HL-60 (cell line): ENCODE results near the gene DDX47.

Experiments used
- DNase-seq, 2 experiments: peaks; one replicate each; pipeline ENCODE4 v3.0.0-alpha.2; 2010 to 2020; ENCODE audit warnings: low read depth in 1 of 2, low spot score in 1 of 2
- H3K27ac ChIP-seq: fragments of 250-450 bp; sonication (Bioruptor Pico); replicated peaks from 2 replicates; pipeline ENCODE4 v1.5.1; 2020; ENCODE audit warnings: mild to moderate bottlenecking, moderate library complexity
- H3K27me3 ChIP-seq: fragments of 250-450 bp; sonication (Bioruptor Pico); 2 replicates; pipeline ENCODE4 v1.5.1; 2021; ENCODE audit warnings: mild to moderate bottlenecking, moderate library complexity; ENCODE audit not compliant: insufficient read depth, poor library complexity, severe bottlenecking
- H3K4me3 ChIP-seq: replicated peaks from 2 replicates; pipeline ENCODE4 v1.5.1; 2011; ENCODE audit warnings: mild to moderate bottlenecking, control low read depth, low read length; ENCODE audit not compliant: insufficient read depth
- CTCF ChIP-seq: IDR thresholded peaks from one replicate; pipeline ENCODE4 v1.5.1; 2011; ENCODE audit warnings: low read length, control low read depth, inconsistent platforms; ENCODE audit not compliant: insufficient read depth
- GABPA ChIP-seq: IDR thresholded peaks from 2 replicates; pipeline ENCODE4 v1.6.1; 2012; ENCODE audit warnings: low read depth
- POLR2AphosphoS5 ChIP-seq: IDR thresholded peaks from 2 replicates; pipeline ENCODE4 v1.6.1; 2012; ENCODE audit warnings: low read depth
- SPI1 ChIP-seq: IDR thresholded peaks from 2 replicates; pipeline ENCODE4 v1.6.1; 2012; ENCODE audit warnings: low read depth, mild to moderate bottlenecking, borderline replicate concordance
- TF ChIP-seq, protein P1 (sequence below): IDR thresholded peaks from 2 replicates; pipeline ENCODE4 v1.6.1; 2012; ENCODE audit warnings: low read depth; ENCODE audit not compliant: insufficient replicate concordance

Gene DDX47

GRCh38 chr12:12853435-12853834, 40.3 kb downstream of the DDX47 start:
- H3K4me3 ChIP-seq: no peak overlapping the region
- DNase-seq: no peak
- TF ChIP-seq CTCF: no peak
- TF ChIP-seq SPI1: no peak
- no peak for TF ChIP-seq POLR2AphosphoS5
- TF ChIP-seq, protein P1, sequence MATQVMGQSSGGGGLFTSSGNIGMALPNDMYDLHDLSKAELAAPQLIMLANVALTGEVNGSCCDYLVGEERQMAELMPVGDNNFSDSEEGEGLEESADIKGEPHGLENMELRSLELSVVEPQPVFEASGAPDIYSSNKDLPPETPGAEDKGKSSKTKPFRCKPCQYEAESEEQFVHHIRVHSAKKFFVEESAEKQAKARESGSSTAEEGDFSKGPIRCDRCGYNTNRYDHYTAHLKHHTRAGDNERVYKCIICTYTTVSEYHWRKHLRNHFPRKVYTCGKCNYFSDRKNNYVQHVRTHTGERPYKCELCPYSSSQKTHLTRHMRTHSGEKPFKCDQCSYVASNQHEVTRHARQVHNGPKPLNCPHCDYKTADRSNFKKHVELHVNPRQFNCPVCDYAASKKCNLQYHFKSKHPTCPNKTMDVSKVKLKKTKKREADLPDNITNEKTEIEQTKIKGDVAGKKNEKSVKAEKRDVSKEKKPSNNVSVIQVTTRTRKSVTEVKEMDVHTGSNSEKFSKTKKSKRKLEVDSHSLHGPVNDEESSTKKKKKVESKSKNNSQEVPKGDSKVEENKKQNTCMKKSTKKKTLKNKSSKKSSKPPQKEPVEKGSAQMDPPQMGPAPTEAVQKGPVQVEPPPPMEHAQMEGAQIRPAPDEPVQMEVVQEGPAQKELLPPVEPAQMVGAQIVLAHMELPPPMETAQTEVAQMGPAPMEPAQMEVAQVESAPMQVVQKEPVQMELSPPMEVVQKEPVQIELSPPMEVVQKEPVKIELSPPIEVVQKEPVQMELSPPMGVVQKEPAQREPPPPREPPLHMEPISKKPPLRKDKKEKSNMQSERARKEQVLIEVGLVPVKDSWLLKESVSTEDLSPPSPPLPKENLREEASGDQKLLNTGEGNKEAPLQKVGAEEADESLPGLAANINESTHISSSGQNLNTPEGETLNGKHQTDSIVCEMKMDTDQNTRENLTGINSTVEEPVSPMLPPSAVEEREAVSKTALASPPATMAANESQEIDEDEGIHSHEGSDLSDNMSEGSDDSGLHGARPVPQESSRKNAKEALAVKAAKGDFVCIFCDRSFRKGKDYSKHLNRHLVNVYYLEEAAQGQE: no peak
- TF ChIP-seq GABPA: no peak

DNA sequence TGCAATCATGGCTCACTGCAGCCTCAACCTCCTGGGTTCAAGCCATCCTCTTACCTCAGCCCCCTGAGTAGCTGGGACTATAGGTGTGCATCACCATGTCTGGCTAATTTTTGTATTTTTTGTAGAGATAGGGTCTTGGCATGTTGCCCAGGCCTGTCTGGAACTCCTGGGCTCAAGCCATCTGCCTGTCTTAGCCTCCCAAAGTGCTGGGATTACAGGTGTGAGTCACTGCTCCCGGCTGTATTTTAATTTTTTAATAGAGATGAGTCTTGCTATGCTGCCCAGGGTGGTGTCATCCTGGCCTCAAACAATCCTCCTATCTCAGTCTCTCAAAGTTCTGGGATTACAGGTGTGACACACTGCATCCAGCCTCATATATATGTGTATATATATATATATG, 46.5 kb downstream of the DDX47 start:
- no peak for DNase-seq
- H3K27me3 ChIP-seq: no peaks in the 10 kb centered on the region
- TF ChIP-seq, protein P1: no peak
- TF ChIP-seq CTCF (no peak), SPI1 (no peak), GABPA (no peak)
- H3K27ac ChIP-seq: no peak overlapping the region
- H3K4me3 ChIP-seq: no peak overlapping the region

More at GRCh38 chr12:12853435-12853834, 40.3 kb downstream of the DDX47 start:
- Histone ChIP-seq H3K27ac (no peak overlapping the region), H3K27me3 (no peaks in the 10 kb centered on the region)

DNA sequence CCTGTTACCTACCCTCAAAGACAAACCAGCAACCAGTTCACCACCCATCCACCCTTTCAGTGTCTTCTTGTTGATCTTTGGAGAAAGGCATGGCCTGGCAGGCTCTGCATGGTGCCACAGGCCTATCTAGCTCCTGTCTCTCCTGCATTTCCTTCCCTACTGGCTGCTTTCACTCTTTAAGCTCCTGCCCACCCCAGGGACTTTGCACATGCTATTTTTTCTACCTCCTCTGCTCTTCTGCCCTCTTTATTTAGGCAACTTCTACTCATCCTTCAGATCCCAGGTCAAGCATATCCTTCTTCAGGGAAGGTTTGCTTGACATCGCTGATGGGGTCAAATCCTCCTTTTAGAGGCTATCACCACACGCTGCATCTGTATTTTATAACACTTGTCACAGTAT, 51.1 kb downstream of the DDX47 start:
- Histone ChIP-seq H3K27ac (no peak overlapping the region), H3K27me3 (no peaks in the 10 kb centered on the region), H3K4me3 (no peak overlapping the region)
- TF ChIP-seq, protein P1: no peak
- TF ChIP-seq GABPA (no peak), SPI1 (no peak), POLR2AphosphoS5 (no peak), CTCF (no peak)
- no peak for DNase-seq
